H1 (cell line): ENCODE results near the gene PRKG2. TPM values are rescaled to one million over a fixed set of nuclear protein-coding genes. Genes with fewer than 3 reads are reported as not detected.

Experiments
- BACH1 ChIP-seq: IDR thresholded peaks from 2 replicates; pipeline ENCODE4 v1.6.1; 2012; ENCODE audit warnings: low read length, improper control_type of control experiment
- CHD2 ChIP-seq: IDR thresholded peaks from 2 replicates; pipeline ENCODE4 v1.6.1; 2012; ENCODE audit warnings: low read length, improper control_type of control experiment
- RXRA ChIP-seq: IDR thresholded peaks from 2 replicates; pipeline ENCODE4 v1.6.1; 2011; ENCODE audit warnings: low read depth, mild to moderate bottlenecking, low read length, moderate library complexity; ENCODE audit not compliant: insufficient read depth
- SAP30 ChIP-seq: fragments of 300-600 bp; sonication (generic); IDR thresholded peaks from 2 replicates; pipeline ENCODE4 v1.7.1; 2012; ENCODE audit warnings: low read length, moderate library complexity, mild to moderate bottlenecking, inconsistent platforms; ENCODE audit not compliant: insufficient read depth, insufficient replicate concordance
- SP2 ChIP-seq: IDR thresholded peaks from 2 replicates; pipeline ENCODE4 v1.6.1; 2012; ENCODE audit warnings: mild to moderate bottlenecking, low read length, inconsistent platforms
- TAF1 ChIP-seq: IDR thresholded peaks from 2 replicates; pipeline ENCODE4 v1.6.1; 2011; ENCODE audit warnings: mild to moderate bottlenecking, low read depth, low read length
- TEAD4 ChIP-seq: IDR thresholded peaks from 2 replicates; pipeline ENCODE4 v1.6.1; 2012; ENCODE audit warnings: low read depth, low read length, inconsistent platforms, mixed read lengths
- polyA plus RNA-seq, 7 experiments: library from polyadenylated mRNA; depleted of rRNA in 3 of 7; stranded (reverse) in 5 of 7; unstranded in 2 of 7; fragments of >200 nt in 5 of 7; fragments of 200-250 nt in 2 of 7; gene quantifications; 1 replicate in 5 of 7; 2 replicates in 1 of 7; 4 replicates in 1 of 7; pipeline versions ENCODE4 v1.2.1 to v1.2.3, GENCODE V29; 2011 to 2013; ENCODE audit warnings: missing spikeins in 2 of 7, mixed read lengths in 2 of 7
- total RNA-seq: library from RNA; stranded (reverse); fragmentation: NEBNext Ultra II Directional; extraction: Animal tissue kit (Norgen Biotek cat#: 25700); gene quantifications from 2 replicates; pipeline ENCODE4 v1.2.1, GENCODE V29; 2021

Gene PRKG2
- total and polyA plus RNA-seq, 2 of the 8 experiments (the other 6 are each of a cell fraction or from before 2014, with no cell fraction given), result 0.45 to 1.2 TPM

DNA sequence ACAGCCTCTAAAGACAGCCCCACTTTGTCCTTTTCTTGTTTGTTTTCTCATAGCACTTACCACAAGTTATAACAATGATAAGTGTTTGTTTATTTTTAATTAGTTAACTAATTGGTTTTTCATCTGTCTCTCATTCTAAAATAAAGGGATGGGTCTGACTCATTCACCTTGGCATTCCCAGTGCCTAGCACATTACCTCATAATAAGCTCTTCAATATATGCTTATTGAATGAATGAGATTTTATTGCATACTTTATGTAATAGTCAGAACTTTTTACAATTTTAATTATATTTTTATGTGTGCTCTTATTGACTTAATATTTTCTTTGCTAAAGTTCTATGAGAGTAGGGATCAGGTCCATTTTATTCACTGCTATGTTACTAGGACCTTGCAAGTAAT is 22.8 kb upstream of the PRKG2 start (continued):
- TF ChIP-seq SP2 (no peak), TEAD4 (no peak), BACH1 (no peak), CHD2 (no peak), RXRA (no peak), TAF1 (no peak), SAP30 (no peak)
